Daoy (cell line): ENCODE data around the gene MITF. TPM values are rescaled to one million over a fixed set of nuclear protein-coding genes. Genes with fewer than 3 reads are reported as not detected.

ENCODE experiments used
- DNase-seq: peaks from one replicate; pipeline ENCODE4 v3.0.0-alpha.2; 2015; ENCODE audit warnings: low read depth
- total RNA-seq: library from RNA; depleted of rRNA; stranded (reverse); fragments of >200 nt; shearing (Covaris generic); gene quantifications from 2 replicates; pipeline ENCODE4 v1.2.3, GENCODE V29; 2014; rRNA removed

The MITF gene
- total RNA-seq, result 3.6 and 11.4 TPM in 2 replicates

- DNase-seq, result peak; percentile 92
These were observed at the start of gene MITF for GRCh38 chr3:69739204-69740102. Gene MITF (plus strand): TSS chr3:69739464. CDS start chr3:69739598, 134 bp downstream.

DNA sequence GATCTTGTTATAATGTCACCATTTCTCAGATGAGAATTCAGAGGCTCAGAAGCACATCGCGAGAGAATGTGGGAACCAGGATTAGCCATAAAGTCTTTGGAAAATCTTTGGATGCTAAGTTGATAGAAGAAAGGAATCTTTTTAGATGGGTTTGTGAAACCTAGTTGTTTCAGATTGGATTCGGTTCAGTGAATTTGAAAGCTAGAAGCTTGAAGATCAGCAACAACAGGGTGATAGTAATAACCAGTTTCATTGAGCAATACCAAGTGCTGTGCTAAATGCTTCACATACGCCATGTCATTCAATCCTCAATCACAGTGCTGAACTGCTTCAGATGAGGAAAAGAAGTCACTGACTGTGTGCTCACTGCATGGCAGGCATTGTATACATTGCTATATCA lies 47.4 kb upstream of the MITF start:
- DNase-seq, result no peak

DNA sequence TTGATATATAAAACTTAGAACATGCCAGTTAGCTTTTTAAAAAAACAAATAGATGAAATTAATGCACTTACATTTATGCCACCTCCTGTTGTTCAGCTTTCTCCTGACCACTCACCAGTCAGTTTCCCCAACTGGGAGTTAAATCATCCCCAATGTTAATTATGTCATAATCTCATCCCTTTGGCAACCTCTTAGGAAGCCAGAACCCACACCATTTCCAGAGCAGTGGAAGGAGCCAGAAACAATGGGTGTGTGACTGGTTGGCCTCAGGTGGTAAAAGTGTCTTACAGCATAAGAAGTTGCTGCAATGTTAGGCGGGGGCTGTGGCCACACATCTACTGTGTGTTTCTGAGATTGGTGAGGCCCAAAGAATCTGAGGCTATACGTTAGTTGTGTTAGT lies 46.5 kb upstream of the MITF start:
- DNase-seq, result no peak

DNA sequence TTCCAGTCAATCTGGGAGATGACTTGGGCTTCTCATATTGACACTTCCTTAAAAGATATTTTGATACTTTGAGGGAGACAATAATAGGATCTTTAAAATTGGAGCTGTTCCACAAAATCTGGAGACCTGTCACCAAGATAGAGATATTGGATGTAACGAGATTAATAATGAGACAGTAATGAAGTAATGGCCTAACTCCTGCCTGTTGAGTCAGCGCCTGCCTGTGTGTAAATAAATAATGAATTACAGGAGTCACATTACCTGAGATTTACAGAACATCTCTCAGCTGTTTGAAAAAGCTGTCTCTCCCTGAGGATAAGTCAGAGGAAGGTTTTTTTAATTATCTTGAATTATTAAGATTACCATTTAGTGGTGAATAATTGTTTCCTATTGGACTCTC lies 43.8 kb upstream of the MITF start:
- DNase-seq, result peak; percentile 6

DNA sequence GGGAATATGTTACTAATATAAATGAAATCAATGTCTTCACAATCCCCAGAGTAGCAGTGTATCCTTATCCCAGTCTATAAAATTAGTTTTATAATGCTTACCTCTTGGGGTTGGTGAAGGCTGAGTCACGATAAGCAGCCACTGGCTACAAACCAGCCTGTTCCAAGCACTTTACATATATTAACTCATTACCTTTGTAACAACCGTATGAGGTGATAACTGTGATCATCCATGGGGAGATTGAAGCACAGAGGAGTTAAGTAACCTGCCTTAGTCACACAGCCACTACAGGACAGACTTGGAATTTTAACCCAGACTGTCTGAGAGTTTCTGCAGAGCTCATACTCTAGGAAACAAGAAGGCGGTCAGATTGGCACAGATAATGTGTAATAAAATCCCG lies 43.3 kb upstream of the MITF start:
- DNase-seq, result peak; percentile 8

DNA sequence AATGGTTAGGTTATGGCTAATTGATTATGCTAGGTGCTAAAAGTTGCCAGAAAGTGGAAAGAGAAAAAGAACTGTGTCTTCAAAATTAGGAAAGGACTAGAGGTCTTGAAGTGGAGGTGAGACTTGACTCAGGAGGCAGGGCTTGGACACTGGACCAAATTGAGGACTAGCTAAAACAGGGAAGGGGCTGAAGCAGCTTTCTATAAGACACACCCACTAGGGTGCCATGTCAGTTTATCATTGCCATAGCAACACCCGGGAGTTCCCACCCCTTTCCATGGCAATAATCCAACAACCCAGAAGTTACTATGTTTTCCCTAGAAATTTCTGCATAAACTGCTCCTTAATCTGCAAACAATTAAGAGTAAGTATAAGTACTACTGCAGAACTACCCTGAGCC lies 42.9 kb upstream of the MITF start:
- DNase-seq, result no peak

DNA sequence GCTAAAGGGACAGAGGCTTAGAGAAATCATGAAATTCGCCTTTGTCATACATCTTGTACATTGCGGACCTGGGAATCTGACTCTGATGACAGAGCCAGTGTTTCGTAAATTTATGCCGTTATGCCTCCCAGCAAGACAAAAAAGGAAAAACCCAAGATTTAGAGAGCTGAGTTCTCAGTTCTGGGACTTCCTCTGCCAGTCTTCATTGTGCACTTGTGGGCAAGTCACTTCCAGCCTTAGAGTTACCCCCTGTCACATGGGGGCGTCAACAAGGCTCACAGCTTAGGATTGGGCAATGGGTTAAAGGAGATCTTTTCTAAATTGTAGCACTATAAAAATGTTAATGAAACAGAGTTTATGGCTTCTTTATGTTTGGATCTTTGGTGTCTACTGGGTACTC lies 41.9 kb upstream of the MITF start:
- no peak for DNase-seq

GRCh38 chr3:69698728-69699127 lies 40.5 kb upstream of the MITF start:
- no peak for DNase-seq

GRCh38 chr3:69699183-69699582 lies 40.1 kb upstream of the MITF start:
- no peak for DNase-seq

GRCh38 chr3:69700949-69701348 lies 38.3 kb upstream of the MITF start:
- no peak for DNase-seq

GRCh38 chr3:69710153-69710977 lies 28.9 kb upstream of the MITF start:
- DNase-seq, result peak; percentile 65

DNA sequence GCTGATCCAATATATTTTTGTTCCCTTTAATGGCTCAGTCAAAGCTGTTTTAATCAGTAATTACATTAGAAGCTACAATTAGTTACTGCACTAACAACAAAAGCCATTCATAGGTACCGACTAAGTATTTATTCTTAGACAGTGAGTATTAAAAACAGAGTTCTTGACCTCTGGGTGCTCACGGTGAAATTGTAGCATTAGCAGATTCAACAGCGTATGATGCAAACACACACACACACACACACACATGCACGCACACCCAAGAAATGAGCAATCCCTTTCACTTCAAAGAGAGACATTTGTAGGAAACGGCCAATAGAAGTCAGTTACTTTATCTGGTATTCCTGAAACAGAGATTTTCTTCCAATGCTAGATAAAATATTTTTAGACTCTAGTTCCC lies 27.0 kb upstream of the MITF start:
- DNase-seq, result no peak

DNA sequence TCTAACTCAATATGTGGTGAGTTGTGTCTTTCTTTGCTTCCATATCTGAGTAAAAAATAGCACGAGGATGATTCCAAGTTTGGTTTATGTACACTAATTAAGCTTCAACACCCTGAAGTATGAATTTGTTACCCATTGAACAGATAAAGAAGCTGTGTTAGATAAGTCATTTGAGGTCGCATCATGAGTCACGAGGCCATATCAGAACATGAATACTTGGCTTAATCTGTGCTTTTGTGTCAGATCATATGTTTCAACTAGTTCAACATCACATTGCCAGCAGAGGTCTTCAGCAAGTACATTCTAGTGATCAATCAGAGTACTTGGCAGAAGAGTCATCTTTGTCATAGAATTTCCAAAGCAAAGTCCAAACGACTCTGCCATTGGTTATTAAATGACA lies 26.3 kb upstream of the MITF start:
- DNase-seq, result no peak

GRCh38 chr3:69715204-69715603 lies 24.1 kb upstream of the MITF start:
- DNase-seq, result no peak

DNA sequence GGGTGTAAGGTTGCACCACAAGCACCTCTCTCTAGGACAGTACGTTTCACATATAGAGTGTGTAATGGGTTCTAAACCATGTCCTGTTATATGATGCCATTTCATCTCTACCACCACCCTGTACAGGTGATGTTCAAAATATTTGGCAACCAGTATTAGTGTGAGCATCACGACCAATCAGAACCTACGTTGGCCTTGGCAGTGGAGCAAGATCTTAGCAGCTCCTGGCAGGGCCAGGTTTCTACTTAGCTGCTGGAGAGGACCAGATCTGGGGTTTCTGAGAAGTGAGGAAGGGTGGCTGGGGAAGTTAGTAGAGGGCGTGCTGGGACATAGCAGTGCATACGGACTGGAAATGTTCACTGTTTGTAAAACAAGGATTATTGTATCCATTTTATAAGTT lies 23.1 kb upstream of the MITF start:
- DNase-seq, result no peak

DNA sequence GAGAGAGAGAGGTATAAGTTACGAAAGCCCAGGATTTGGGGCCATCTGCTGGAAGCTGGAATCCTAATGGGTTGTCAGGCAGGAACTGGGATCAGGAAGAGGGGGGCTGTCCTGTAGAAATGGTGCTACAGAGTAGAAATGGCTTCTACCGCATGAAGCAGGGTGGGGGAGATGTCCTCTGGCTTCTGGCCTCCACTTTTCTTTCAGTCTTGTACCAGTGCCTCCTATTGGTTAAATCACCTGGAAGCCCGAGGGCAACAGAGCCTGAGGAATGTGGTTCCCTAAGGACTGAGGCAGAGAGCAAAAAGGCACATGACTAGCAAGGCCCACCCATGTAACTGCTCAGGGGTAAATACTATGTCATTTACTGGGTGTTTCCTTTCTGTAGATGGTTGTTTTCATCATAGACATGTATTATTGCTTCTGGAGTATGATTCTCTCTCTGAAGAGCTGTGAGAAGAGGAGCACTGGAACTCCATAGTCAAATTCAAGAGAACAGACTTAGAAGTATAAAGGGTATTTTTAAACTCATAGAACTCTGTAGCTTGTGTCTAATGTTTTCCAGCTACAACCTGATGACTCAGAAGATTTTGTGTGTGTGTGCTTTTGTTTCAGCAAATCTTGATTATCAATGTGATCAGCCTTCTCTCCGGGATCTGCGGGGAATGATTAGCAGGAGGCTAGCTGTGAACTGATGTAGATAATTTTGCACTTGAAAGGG lies 20.2 kb upstream of the MITF start:
- no peak for DNase-seq

DNA sequence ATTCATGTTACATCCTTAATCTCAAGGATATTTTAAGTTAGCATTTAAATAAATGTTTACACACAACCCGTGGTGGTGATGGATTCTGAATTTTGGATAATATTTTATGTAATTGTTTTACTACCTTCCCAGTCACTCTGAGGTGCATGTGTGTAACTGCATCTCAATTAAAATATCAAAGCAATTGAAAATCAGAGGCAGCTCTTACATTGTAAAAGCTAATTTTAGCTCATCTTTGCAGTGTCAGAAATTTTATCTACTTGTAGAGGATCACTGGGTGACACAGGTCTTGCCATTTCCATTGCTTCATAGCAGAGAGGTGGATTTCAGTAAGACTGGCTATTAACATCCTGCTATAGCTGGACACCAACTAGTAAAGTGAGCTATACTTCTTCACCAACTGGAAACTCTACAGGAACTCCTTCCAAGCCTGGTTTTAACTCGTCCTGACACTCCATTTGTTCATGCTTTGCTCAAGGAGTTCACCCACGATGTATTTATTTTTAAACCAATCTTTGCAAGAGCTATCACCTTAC lies 19.6 kb upstream of the MITF start:
- no peak for DNase-seq

GRCh38 chr3:69720824-69721223 lies 18.4 kb upstream of the MITF start:
- no peak for DNase-seq

GRCh38 chr3:69723389-69723788 lies 15.9 kb upstream of the MITF start:
- DNase-seq, result no peak

GRCh38 chr3:69724722-69725435 lies 14.4 kb upstream of the MITF start:
- no peak for DNase-seq

GRCh38 chr3:69725994-69726571 lies 13.2 kb upstream of the MITF start:
- DNase-seq, result no peak
